MCF 10A (cell line): ENCODE results near the gene NCBP3. TPM values are rescaled to one million over a fixed set of nuclear protein-coding genes. Genes with fewer than 3 reads are reported as not detected.

Source experiments
- BruUV-seq: library from RNA; stranded (reverse); fragments of 400-500 nt; replicated peaks from 2 replicates; lab custom pipeline; 2021; lab: Mats Ljungman, UMichigan
- CTCF ChIA-PET: fragments of 300-600 bp; sonication (Branson Sonifier 250); formaldehyde crosslinking; extraction: SDS; loops from one replicate; lab custom pipeline; 2021; ENCODE audit warnings: antibody characterized with exemption, inconsistent platforms; lab: Yijun Ruan, JAX
- POLR2A ChIA-PET: fragments of 300-600, 350-650 bp; sonication (Branson Sonifier 250); formaldehyde crosslinking; extraction: SDS; loops from one replicate; lab custom pipeline; 2020; ENCODE audit warnings: antibody characterized with exemption, inconsistent platforms; lab: Yijun Ruan, JAX
- DNase-seq: peaks from one replicate; pipeline ENCODE4 v3.0.0-alpha.2; 2018; ENCODE audit not compliant: unreplicated experiment
- H3K27ac Mint-ChIP-seq: one replicate; pipeline ENCODE4 v1.8.0; 2022; ENCODE audit warnings: mild to moderate bottlenecking, low read depth, mixed read lengths; ENCODE audit not compliant: unreplicated experiment
- H3K27me3 Mint-ChIP-seq: one replicate; pipeline ENCODE4 v1.8.0; 2022; ENCODE audit warnings: mixed read lengths; ENCODE audit not compliant: insufficient read depth, unreplicated experiment
- H3K36me3 Mint-ChIP-seq: one replicate; pipeline ENCODE4 v1.8.0; 2022; ENCODE audit warnings: mild to moderate bottlenecking, moderate library complexity, mixed read lengths; ENCODE audit not compliant: insufficient read depth, unreplicated experiment
- H3K4me1 Mint-ChIP-seq: one replicate; pipeline ENCODE4 v1.8.0; 2022; ENCODE audit warnings: mixed read lengths; ENCODE audit not compliant: insufficient read depth, unreplicated experiment
- H3K4me3 Mint-ChIP-seq: one replicate; pipeline ENCODE4 v1.8.0; 2022; ENCODE audit warnings: mild to moderate bottlenecking, moderate library complexity, mixed read lengths; ENCODE audit not compliant: unreplicated experiment
- H3K9me3 Mint-ChIP-seq: one replicate; pipeline ENCODE4 v1.8.0; 2022; ENCODE audit warnings: mixed read lengths; ENCODE audit not compliant: unreplicated experiment
- intact Hi-C: fragments of 100-400 bp; cut with micrococcal nuclease; formaldehyde crosslinking; loops from 2 replicates; pipeline ENCODE4 v1.14.1; 2022
- total RNA-seq: library from RNA; stranded (reverse); gene quantifications from 2 replicates; pipeline ENCODE4 v1.2.3, GENCODE V29; 2022
- TF ChIP-seq, protein P1 (sequence below): fragments of 200-600 bp; IDR thresholded peaks from one replicate; pipeline ENCODE4 v1.8.0; 2022; ENCODE audit warnings: antibody characterized with exemption, mild to moderate bottlenecking; ENCODE audit not compliant: unreplicated experiment

NCBP3 gene
- total RNA-seq, 1 experiment from 2014 or later = 47.1 TPM

- intact Hi-C loops = no loop called here
- TF ChIP-seq, protein P1, sequence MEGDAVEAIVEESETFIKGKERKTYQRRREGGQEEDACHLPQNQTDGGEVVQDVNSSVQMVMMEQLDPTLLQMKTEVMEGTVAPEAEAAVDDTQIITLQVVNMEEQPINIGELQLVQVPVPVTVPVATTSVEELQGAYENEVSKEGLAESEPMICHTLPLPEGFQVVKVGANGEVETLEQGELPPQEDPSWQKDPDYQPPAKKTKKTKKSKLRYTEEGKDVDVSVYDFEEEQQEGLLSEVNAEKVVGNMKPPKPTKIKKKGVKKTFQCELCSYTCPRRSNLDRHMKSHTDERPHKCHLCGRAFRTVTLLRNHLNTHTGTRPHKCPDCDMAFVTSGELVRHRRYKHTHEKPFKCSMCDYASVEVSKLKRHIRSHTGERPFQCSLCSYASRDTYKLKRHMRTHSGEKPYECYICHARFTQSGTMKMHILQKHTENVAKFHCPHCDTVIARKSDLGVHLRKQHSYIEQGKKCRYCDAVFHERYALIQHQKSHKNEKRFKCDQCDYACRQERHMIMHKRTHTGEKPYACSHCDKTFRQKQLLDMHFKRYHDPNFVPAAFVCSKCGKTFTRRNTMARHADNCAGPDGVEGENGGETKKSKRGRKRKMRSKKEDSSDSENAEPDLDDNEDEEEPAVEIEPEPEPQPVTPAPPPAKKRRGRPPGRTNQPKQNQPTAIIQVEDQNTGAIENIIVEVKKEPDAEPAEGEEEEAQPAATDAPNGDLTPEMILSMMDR = no peak
- CTCF ChIA-PET = interaction anchor here (1.4 kb wide), 1 partner anchor 16 kb away, joined by 6 read pairs; no protein-coding TSS in a partner anchor
- no peaks in the 10 kb centered on the region for H3K36me3 Mint-ChIP-seq
- no TSS peak for BruUV-seq
- H3K27me3 Mint-ChIP-seq = peaks cover 20% of the 10 kb centered on the region
- H3K4me3 Mint-ChIP-seq = no peak overlapping the region
- POLR2A ChIA-PET = interaction anchor here (1.2 kb wide), 1 partner anchor 19 kb away, joined by 3 read pairs; no protein-coding TSS in a partner anchor
- H3K27ac Mint-ChIP-seq = no peak overlapping the region
- no peaks in the 10 kb centered on the region for H3K4me1 Mint-ChIP-seq
- DNase-seq = no peak
- H3K9me3 Mint-ChIP-seq = no peaks in the 10 kb centered on the region
These were observed 92.4 kb downstream of the NCBP3 start for GRCh38 chr17:3753624-3754023.

Other genes with a start within 250 kb of the NCBP3 start
- 2.7 and 5.4 TPM in 2 replicates for gene TRPV1, start 236.8 kb downstream of the NCBP3 start, total RNA-seq
- 6.3 and 8.3 TPM in 2 replicates for gene SHPK, start 210.0 kb downstream of the NCBP3 start, total RNA-seq
- 7.1 and 11.4 TPM in 2 replicates for gene CTNS, start 209.5 kb downstream of the NCBP3 start, total RNA-seq
- gene TAX1BP3, start 177.7 kb downstream of the NCBP3 start, total RNA-seq = 130 and 147 TPM in 2 replicates
- gene EMC6, start 177.4 kb downstream of the NCBP3 start, total RNA-seq = 72.2 and 78.5 TPM in 2 replicates
- gene P2RX5, start 150.1 kb downstream of the NCBP3 start, total RNA-seq = 4.8 and 4.9 TPM in 2 replicates
- gene HASPIN, start 122.3 kb downstream of the NCBP3 start, total RNA-seq = 3.7 and 6.4 TPM in 2 replicates
- gene ITGAE, start 45.1 kb downstream of the NCBP3 start, total RNA-seq = 23.8 and 26.6 TPM in 2 replicates
- gene CAMKK1, start 46.8 kb upstream of the NCBP3 start, total RNA-seq = 3.8 and 4.3 TPM in 2 replicates
- not detected in 2 replicates for gene P2RX1, start 70.2 kb upstream of the NCBP3 start, total RNA-seq
- gene ATP2A3, start 118.2 kb upstream of the NCBP3 start, total RNA-seq = not detected in 2 replicates